HEK293 (cell line): Measurements from ENCODE around the gene DPYD.

Source experiments
- CTCF ChIA-PET: fragments of 350-600 bp; formaldehyde crosslinking; extraction: SDS; loops from one replicate; lab custom pipeline; 2021; ENCODE audit warnings: antibody characterized with exemption; lab: Yijun Ruan, JAX
- POLR2A ChIA-PET: fragments of 300-600 bp; formaldehyde crosslinking; extraction: SDS; loops from one replicate; lab custom pipeline; 2020; ENCODE audit warnings: antibody characterized with exemption, inconsistent platforms; lab: Yijun Ruan, JAX
- H3K27ac ChIP-seq: fragments of 200-500 bp; sonication (Bioruptor generic); 2 replicates; pipeline ENCODE4 v1.5.1; 2014; ENCODE audit warnings: low read depth, low read length, control low read depth, inconsistent platforms; ENCODE audit errors: extremely low read depth
- H3K36me3 ChIP-seq, 2 experiments: fragments of 200-500 bp in 1 of 2; sonication (Bioruptor generic) in 1 of 2; 1 replicate in 1 of 2; 2 replicates in 1 of 2; pipeline ENCODE4 v1.5.1; 2014 to 2017; ENCODE audit warnings: inconsistent platforms in 2 of 2, low read length in 2 of 2; ENCODE audit not compliant: control insufficient read depth in 2 of 2, insufficient read depth in 1 of 2
- H3K4me1 ChIP-seq: fragments of 200-500 bp; sonication (Bioruptor generic); 2 replicates; pipeline ENCODE4 v1.5.1; 2014; ENCODE audit warnings: mild to moderate bottlenecking, low read length, inconsistent platforms; ENCODE audit not compliant: control insufficient read depth, insufficient read depth
- H3K4me3 ChIP-seq: 2 replicates; pipeline ENCODE4 v1.5.1; 2011; ENCODE audit warnings: low read depth, mild to moderate bottlenecking, control low read depth, low read length, moderate library complexity
- H3K9me3 ChIP-seq: fragments of 200-500 bp; sonication (Bioruptor generic); 2 replicates; pipeline ENCODE4 v1.5.1; 2014; ENCODE audit warnings: low read depth, low read length, inconsistent platforms; ENCODE audit not compliant: control insufficient read depth, insufficient read depth
- EGR2 ChIP-seq: fragments of 450-650 bp; formaldehyde crosslinking; IDR thresholded peaks from 2 replicates; pipeline ENCODE4 v1.5.1; 2016; ENCODE audit warnings: low read depth, missing biosample characterization, missing genetic modification characterization
- KLF1 ChIP-seq: fragments of 450-650 bp; formaldehyde crosslinking; IDR thresholded peaks from 2 replicates; pipeline ENCODE4 v1.5.1; 2016; ENCODE audit warnings: missing biosample characterization, missing genetic modification characterization
- KLF7 ChIP-seq: fragments of 450-650 bp; formaldehyde crosslinking; IDR thresholded peaks from 2 replicates; pipeline ENCODE4 v1.5.1; 2016; ENCODE audit warnings: missing biosample characterization, missing genetic modification characterization, borderline replicate concordance
- REPIN1 ChIP-seq: fragments of 450-650 bp; formaldehyde crosslinking; IDR thresholded peaks from 2 replicates; pipeline ENCODE4 v1.5.1; 2017; ENCODE audit warnings: missing biosample characterization, missing genetic modification characterization, low read depth
- SALL2 ChIP-seq: fragments of 450-650 bp; formaldehyde crosslinking; IDR thresholded peaks from 2 replicates; pipeline ENCODE4 v1.5.0; 2017; ENCODE audit warnings: missing biosample characterization, mild to moderate bottlenecking, missing genetic modification characterization, borderline replicate concordance
- SCRT2 ChIP-seq: fragments of 450-650 bp; formaldehyde crosslinking; IDR thresholded peaks from 2 replicates; pipeline ENCODE4 v1.5.1; 2016; ENCODE audit warnings: missing biosample characterization, missing genetic modification characterization
- SP3 ChIP-seq: fragments of 450-650 bp; formaldehyde crosslinking; IDR thresholded peaks from 2 replicates; pipeline ENCODE4 v1.5.1; 2016; ENCODE audit warnings: missing biosample characterization, missing genetic modification characterization
- WT1 ChIP-seq: fragments of 450-650 bp; formaldehyde crosslinking; IDR thresholded peaks from 2 replicates; pipeline ENCODE4 v1.5.1; 2016; ENCODE audit warnings: missing biosample characterization, missing genetic modification characterization
- YY2 ChIP-seq: fragments of 450-650 bp; formaldehyde crosslinking; IDR thresholded peaks from 2 replicates; pipeline ENCODE4 v1.5.1; 2016; ENCODE audit warnings: missing biosample characterization, missing genetic modification characterization
- ZBTB20 ChIP-seq: fragments of 450-650 bp; formaldehyde crosslinking; IDR thresholded peaks from 2 replicates; pipeline ENCODE4 v1.5.1; 2016; ENCODE audit warnings: missing biosample characterization, missing genetic modification characterization
- ZNF10 ChIP-seq: fragments of 450-650 bp; formaldehyde crosslinking; IDR thresholded peaks from 2 replicates; pipeline ENCODE4 v1.5.1; 2017; ENCODE audit warnings: missing biosample characterization, missing genetic modification characterization
- ZNF112 ChIP-seq: fragments of 450-650 bp; formaldehyde crosslinking; IDR thresholded peaks from 2 replicates; pipeline ENCODE4 v1.5.0; 2017; ENCODE audit warnings: missing biosample characterization, missing genetic modification characterization
- ZNF133 ChIP-seq: fragments of 450-650 bp; formaldehyde crosslinking; IDR thresholded peaks from 2 replicates; pipeline ENCODE4 v1.5.1; 2016; ENCODE audit warnings: missing biosample characterization, missing genetic modification characterization
- ZNF169 ChIP-seq: fragments of 450-650 bp; formaldehyde crosslinking; IDR thresholded peaks from 2 replicates; pipeline ENCODE4 v1.5.1; 2016; ENCODE audit warnings: missing biosample characterization, missing genetic modification characterization
- ZNF19 ChIP-seq: fragments of 450-650 bp; formaldehyde crosslinking; IDR thresholded peaks from 2 replicates; pipeline ENCODE4; 2016; ENCODE audit warnings: missing biosample characterization, missing genetic modification characterization, low read depth
- ZNF239 ChIP-seq: fragments of 450-650 bp; formaldehyde crosslinking; IDR thresholded peaks from 2 replicates; pipeline ENCODE4 v1.5.1; 2016; ENCODE audit warnings: missing biosample characterization, missing genetic modification characterization
- ZNF274 ChIP-seq, 2 experiments: fragments of 200-500 bp in 1 of 2; fragments of 450-650 bp in 1 of 2; sonication (Bioruptor generic) in 1 of 2; formaldehyde crosslinking in 1 of 2; IDR thresholded peaks; 2 replicates each; pipeline versions ENCODE4 v1.5.1 to v1.6.1; 2014 to 2016; ENCODE audit warnings: borderline replicate concordance in 1 of 2, inconsistent platforms in 1 of 2, low read length in 1 of 2, missing biosample characterization in 1 of 2, missing genetic modification characterization in 1 of 2
- ZNF292 ChIP-seq: fragments of 450-650 bp; formaldehyde crosslinking; IDR thresholded peaks from 2 replicates; pipeline ENCODE4 v1.5.1; 2016; ENCODE audit warnings: low read depth, missing biosample characterization, missing genetic modification characterization, borderline replicate concordance
- ZNF311 ChIP-seq: fragments of 450-650 bp; formaldehyde crosslinking; IDR thresholded peaks from 2 replicates; pipeline ENCODE4 v1.5.1; 2017; ENCODE audit warnings: missing biosample characterization, missing genetic modification characterization, borderline replicate concordance
- ZNF350 ChIP-seq: fragments of 450-650 bp; formaldehyde crosslinking; IDR thresholded peaks from 2 replicates; pipeline ENCODE4 v1.5.0; 2017; ENCODE audit warnings: missing biosample characterization, mild to moderate bottlenecking, missing genetic modification characterization
- ZNF366 ChIP-seq: fragments of 450-650 bp; formaldehyde crosslinking; conservative IDR thresholded peaks from 2 replicates; pipeline ENCODE4 v1.5.1; 2016; ENCODE audit warnings: missing biosample characterization, missing genetic modification characterization
- ZNF426 ChIP-seq: fragments of 450-650 bp; formaldehyde crosslinking; IDR thresholded peaks from 2 replicates; pipeline ENCODE4 v1.5.1; 2017; ENCODE audit warnings: missing biosample characterization, missing genetic modification characterization, mild to moderate bottlenecking, inconsistent platforms, moderate library complexity
- ZNF510 ChIP-seq: fragments of 450-650 bp; formaldehyde crosslinking; IDR thresholded peaks from 2 replicates; pipeline ENCODE4 v1.5.1; 2018; ENCODE audit warnings: mild to moderate bottlenecking, missing genetic modification characterization, missing biosample characterization; ENCODE audit not compliant: insufficient replicate concordance
- ZNF548 ChIP-seq: fragments of 450-650 bp; formaldehyde crosslinking; IDR thresholded peaks from 2 replicates; pipeline ENCODE4 v1.5.1; 2016; ENCODE audit warnings: missing biosample characterization, missing genetic modification characterization
- ZNF561 ChIP-seq: fragments of 450-650 bp; IDR thresholded peaks from 2 replicates; pipeline ENCODE4 v1.5.1; 2018; ENCODE audit warnings: missing biosample characterization, missing genetic modification characterization, borderline replicate concordance
- ZNF600 ChIP-seq: fragments of 450-650 bp; formaldehyde crosslinking; IDR thresholded peaks from 2 replicates; pipeline ENCODE4 v1.5.1; 2016; ENCODE audit warnings: missing biosample characterization, missing genetic modification characterization
- ZNF629 ChIP-seq: fragments of 450-650 bp; formaldehyde crosslinking; IDR thresholded peaks from 2 replicates; pipeline ENCODE4 v1.5.1; 2017; ENCODE audit warnings: missing biosample characterization, missing genetic modification characterization
- ZNF664 ChIP-seq: fragments of 450-650 bp; formaldehyde crosslinking; IDR thresholded peaks from 2 replicates; pipeline ENCODE4 v1.5.1; 2016; ENCODE audit warnings: missing biosample characterization, missing genetic modification characterization
- ZNF670 ChIP-seq: fragments of 450-650 bp; formaldehyde crosslinking; IDR thresholded peaks from 2 replicates; pipeline ENCODE4 v1.5.1; 2016; ENCODE audit warnings: missing biosample characterization, missing genetic modification characterization, low read depth
- ZNF776 ChIP-seq: fragments of 450-650 bp; formaldehyde crosslinking; IDR thresholded peaks from 2 replicates; pipeline ENCODE4 v1.5.0; 2017; ENCODE audit warnings: missing biosample characterization, missing genetic modification characterization, borderline replicate concordance
- ZNF785 ChIP-seq: fragments of 450-650 bp; formaldehyde crosslinking; IDR thresholded peaks from 2 replicates; pipeline ENCODE4 v1.5.1; 2016; ENCODE audit warnings: missing biosample characterization, missing genetic modification characterization
- ZNF792 ChIP-seq: fragments of 450-650 bp; formaldehyde crosslinking; IDR thresholded peaks from 2 replicates; pipeline ENCODE4 v1.5.1; 2016; ENCODE audit warnings: missing biosample characterization, missing genetic modification characterization
- ZNF843 ChIP-seq: fragments of 450-650 bp; formaldehyde crosslinking; IDR thresholded peaks from 2 replicates; pipeline ENCODE4 v1.5.1; 2016; ENCODE audit warnings: missing biosample characterization, missing genetic modification characterization
- ZSCAN23 ChIP-seq: fragments of 450-650 bp; formaldehyde crosslinking; IDR thresholded peaks from 2 replicates; pipeline ENCODE4 v1.5.1; 2016; ENCODE audit warnings: missing biosample characterization, missing genetic modification characterization
- TF ChIP-seq, protein P1 (sequence below): fragments of 450-650 bp; formaldehyde crosslinking; conservative IDR thresholded peaks from 2 replicates; pipeline ENCODE4 v1.5.1; 2016; ENCODE audit warnings: low read depth, missing biosample characterization, missing genetic modification characterization

DPYD gene

DNA sequence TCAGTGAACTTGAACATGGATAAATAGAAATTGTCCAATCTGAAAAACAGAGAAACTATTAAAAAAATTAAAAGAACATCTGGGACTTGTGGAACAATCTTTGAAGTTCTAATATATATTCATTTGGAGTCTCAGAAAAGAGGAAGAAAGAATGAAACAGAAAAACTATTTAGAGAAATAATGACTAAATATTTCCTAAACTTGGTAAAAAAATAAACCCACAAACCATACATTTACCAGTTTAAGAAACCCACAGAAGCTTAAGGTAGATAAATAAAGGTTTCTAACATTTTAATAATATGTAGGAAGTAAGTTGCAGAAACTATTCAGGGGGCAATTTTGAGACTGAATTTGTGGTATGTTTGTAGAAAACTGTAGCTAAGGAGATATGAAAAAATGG is 761.5 kb downstream of the DPYD start:
- H3K9me3 ChIP-seq: no peaks in the 10 kb centered on the region
- no peak overlapping the region for H3K4me3 ChIP-seq
- ChIA-PET POLR2A (no interaction called here), CTCF (no interaction called here)
- no peak overlapping the region for H3K27ac ChIP-seq
- H3K4me1 ChIP-seq: no peaks in the 10 kb centered on the region
- no peaks in the 10 kb centered on the region for H3K36me3 ChIP-seq
- TF ChIP-seq ZBTB20 (tag by site-specific recombination): no peak
- no peak for TF ChIP-seq ZNF292
- no peak for TF ChIP-seq KLF7 (tag by site-specific recombination)
- TF ChIP-seq ZNF350 (tag by site-specific recombination): no peak
- no peak for TF ChIP-seq ZNF239 (tag by site-specific recombination)
- no peak for TF ChIP-seq ZNF792 (tag by site-specific recombination)
- no peak for TF ChIP-seq REPIN1 (tag by site-specific recombination)
- no peak for TF ChIP-seq ZNF776 (tag by site-specific recombination)
- no peak for TF ChIP-seq ZNF629 (tag by site-specific recombination)
- TF ChIP-seq KLF1 (tag by site-specific recombination): no peak
- TF ChIP-seq ZNF311 (tag by site-specific recombination): no peak
- TF ChIP-seq, protein P1, sequence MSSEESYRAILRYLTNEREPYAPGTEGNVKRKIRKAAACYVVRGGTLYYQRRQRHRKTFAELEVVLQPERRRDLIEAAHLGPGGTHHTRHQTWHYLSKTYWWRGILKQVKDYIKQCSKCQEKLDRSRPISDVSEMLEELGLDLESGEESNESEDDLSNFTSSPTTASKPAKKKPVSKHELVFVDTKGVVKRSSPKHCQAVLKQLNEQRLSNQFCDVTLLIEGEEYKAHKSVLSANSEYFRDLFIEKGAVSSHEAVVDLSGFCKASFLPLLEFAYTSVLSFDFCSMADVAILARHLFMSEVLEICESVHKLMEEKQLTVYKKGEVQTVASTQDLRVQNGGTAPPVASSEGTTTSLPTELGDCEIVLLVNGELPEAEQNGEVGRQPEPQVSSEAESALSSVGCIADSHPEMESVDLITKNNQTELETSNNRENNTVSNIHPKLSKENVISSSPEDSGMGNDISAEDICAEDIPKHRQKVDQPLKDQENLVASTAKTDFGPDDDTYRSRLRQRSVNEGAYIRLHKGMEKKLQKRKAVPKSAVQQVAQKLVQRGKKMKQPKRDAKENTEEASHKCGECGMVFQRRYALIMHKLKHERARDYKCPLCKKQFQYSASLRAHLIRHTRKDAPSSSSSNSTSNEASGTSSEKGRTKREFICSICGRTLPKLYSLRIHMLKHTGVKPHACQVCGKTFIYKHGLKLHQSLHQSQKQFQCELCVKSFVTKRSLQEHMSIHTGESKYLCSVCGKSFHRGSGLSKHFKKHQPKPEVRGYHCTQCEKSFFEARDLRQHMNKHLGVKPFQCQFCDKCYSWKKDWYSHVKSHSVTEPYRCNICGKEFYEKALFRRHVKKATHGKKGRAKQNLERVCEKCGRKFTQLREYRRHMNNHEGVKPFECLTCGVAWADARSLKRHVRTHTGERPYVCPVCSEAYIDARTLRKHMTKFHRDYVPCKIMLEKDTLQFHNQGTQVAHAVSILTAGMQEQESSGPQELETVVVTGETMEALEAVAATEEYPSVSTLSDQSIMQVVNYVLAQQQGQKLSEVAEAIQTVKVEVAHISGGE: no peak
- no peak for TF ChIP-seq ZNF366
- no peak for TF ChIP-seq ZNF10 (tag by site-specific recombination)
- no peak for TF ChIP-seq ZNF600 (tag by site-specific recombination)
- TF ChIP-seq SCRT2 (tag by site-specific recombination): no peak
- TF ChIP-seq ZNF426 (tag by site-specific recombination): no peak

DNA sequence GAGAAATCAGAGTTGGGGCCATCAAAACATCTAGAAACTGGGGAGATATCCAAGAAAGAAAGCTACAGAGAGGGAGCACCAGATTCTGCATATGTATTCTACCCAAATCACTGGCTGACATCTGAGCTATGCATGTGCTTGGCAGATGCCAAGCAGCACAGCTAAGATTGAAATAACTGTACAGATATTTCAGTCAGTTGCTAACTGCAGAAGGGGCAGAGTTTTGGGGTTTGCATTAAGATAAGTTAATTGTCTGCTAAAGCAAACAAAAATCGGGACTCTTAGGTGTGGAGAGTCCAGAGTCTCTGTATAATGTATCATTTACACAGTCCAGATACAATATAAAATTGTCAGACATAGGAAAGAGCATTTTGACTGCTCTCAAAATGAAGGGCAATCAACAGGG is 762.1 kb downstream of the DPYD start:
- H3K9me3 ChIP-seq: no peaks in the 10 kb centered on the region
- H3K27ac ChIP-seq: no peak overlapping the region
- CTCF ChIA-PET: interaction anchor here (0.6 kb wide), 1 partner anchor 1112 kb away, joined by 3 read pairs; no protein-coding TSS in a partner anchor
- POLR2A ChIA-PET: no interaction called here
- no peak overlapping the region for H3K4me3 ChIP-seq
- H3K4me1 ChIP-seq: no peaks in the 10 kb centered on the region
- TF ChIP-seq ZNF19 (no peak), ZNF670 (tag by site-specific recombination) (no peak), YY2 (tag by site-specific recombination) (no peak), WT1 (no peak)
- no peaks in the 10 kb centered on the region for H3K36me3 ChIP-seq

DNA sequence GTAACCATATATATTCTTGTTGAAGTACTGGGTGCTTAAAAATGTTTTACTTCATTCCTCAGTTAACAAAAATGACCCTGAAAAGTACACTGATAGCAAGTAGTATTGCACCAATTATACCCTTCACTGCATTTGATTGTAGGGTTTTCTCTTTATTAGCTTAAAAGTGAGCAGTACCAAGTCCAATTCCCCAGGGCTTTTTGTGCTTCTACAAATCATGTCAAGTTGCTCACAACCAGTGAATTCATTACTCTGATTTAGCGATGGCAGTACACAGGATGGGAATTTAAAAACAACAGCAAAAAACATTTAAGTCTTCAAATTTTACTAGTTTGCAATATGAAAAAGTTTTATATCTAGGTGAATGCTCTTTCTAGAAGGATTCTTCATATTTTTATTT is 762.8 kb downstream of the DPYD start:
- no peaks in the 10 kb centered on the region for H3K9me3 ChIP-seq
- CTCF ChIA-PET: no interaction called here
- no peak overlapping the region for H3K27ac ChIP-seq
- TF ChIP-seq ZNF133: no peak
- TF ChIP-seq ZSCAN23: no peak
- TF ChIP-seq ZNF843: no peak
- no peak for TF ChIP-seq ZNF112 (tag by site-specific recombination)
- TF ChIP-seq SALL2 (tag by site-specific recombination): no peak
- TF ChIP-seq ZNF274 (IDR thresholded peaks at IDR 0.05; ENCODE audit: low read length): no peak
- no peak for TF ChIP-seq ZNF274 (tag by site-specific recombination; IDR thresholded peaks at IDR 0.05; ENCODE audit: borderline replicate concordance)
- TF ChIP-seq EGR2 (tag by site-specific recombination): no peak
- no peak for TF ChIP-seq ZNF169 (tag by site-specific recombination)
- TF ChIP-seq ZNF510: no peak
- no peak for TF ChIP-seq ZNF785 (tag by site-specific recombination)
- TF ChIP-seq ZNF664: no peak
- no peak for TF ChIP-seq ZNF561 (tag by site-specific recombination)
- TF ChIP-seq SP3 (tag by site-specific recombination): no peak
- TF ChIP-seq ZNF548 (tag by site-specific recombination): no peak

More for the DNA sequence above, 762.8 kb downstream of the DPYD start:
- Histone ChIP-seq H3K36me3 (no peaks in the 10 kb centered on the region), H3K4me3 (no peak overlapping the region), H3K4me1 (no peaks in the 10 kb centered on the region)
- POLR2A ChIA-PET: no interaction called here
